ENCODE results near the gene ABHD16B.
A peak's percentile ranks its signal among the peaks of the same experiment; 100 is the strongest.

The ABHD16B gene

DNA sequence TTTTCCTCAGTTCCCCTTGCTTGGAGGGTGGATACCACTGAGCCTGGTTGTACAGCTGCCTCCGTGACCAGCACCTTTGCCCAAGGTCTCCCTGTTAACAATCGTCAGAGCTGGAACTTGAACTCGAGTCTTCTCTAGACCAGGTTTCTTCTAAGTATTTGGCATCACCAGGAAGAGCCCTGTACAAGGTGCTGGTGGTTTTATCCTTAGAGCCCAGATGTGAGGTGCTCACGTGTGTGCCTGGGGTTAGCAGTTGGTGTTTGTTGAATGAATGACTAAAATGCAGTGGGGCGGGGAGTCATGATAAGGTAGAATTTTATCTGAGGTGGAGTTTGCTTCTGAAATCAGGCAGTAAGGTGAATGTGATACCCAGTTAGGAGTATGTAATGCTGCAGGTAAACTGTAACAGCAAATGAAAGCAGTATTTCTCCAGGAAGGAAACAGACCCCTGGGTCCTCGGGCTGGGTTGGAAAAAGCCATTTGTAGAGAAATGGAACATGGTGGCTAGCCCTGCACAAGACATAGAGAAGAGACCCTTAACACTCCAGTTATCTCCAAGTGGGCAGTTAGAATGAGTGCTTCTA is 36.8 kb downstream of the ABHD16B start:
- DNase-seq = no peak

- DNase-seq = peak in 1 of 2 donors; percentile 29
These were observed 37.7 kb downstream of the ABHD16B start for GRCh38 chr20:63898882-63899558.

DNA sequence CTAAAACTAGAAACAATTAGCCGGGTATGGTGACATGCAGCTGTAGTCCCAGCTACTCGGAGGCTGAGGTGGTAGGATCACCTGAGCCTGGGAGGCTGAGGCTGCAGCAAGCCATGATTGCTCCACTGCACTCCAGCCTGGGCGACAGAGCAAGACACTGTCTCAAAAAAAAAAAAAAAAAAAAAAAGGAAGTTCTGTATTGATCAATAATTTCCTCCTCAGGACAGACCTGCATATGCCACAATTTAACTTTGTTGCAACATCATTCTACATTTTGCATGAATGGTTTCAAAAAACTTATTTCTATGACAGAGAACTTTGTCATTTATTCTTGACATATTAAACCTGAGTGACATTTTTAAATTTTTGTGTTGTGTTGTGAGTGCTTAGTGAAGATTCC is 39.1 kb downstream of the ABHD16B start:
- DNase-seq = no peak

DNA sequence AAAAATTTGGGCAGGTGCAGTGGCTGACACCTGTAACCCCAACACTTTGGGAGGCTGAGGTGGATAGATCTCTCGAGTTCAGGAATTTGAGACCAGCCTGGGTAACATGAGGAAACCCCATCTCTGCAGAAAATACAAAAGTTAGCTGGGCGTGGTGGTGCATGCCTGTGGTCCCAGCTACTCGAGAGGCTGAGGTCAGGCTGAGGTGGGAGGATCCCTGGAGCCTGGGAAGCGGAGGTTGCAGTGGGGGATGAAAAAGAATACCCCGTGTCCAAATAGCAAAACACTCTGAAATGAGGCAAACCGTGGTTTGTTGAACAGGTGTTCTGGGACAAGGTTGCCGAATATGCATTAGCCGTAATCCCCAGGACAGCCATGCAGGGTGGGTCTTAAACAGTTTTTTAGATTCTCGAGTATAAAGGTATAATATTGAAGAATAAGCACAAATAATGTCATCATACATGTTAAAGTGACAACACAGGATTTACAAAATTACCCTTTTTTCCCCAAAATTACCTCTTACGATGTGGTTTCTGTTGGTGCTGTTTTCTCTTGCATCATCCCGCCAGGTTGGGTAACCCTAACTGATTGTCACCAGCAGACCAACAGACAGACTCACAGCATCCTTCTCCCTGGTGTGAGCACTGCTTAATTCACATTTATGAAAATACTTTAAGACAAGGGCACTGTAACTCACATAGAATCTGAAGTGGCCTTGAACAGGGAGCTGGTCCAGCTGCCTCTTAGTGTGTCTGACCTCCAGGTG is 42.7 kb downstream of the ABHD16B start:
- DNase-seq = no peak

DNA sequence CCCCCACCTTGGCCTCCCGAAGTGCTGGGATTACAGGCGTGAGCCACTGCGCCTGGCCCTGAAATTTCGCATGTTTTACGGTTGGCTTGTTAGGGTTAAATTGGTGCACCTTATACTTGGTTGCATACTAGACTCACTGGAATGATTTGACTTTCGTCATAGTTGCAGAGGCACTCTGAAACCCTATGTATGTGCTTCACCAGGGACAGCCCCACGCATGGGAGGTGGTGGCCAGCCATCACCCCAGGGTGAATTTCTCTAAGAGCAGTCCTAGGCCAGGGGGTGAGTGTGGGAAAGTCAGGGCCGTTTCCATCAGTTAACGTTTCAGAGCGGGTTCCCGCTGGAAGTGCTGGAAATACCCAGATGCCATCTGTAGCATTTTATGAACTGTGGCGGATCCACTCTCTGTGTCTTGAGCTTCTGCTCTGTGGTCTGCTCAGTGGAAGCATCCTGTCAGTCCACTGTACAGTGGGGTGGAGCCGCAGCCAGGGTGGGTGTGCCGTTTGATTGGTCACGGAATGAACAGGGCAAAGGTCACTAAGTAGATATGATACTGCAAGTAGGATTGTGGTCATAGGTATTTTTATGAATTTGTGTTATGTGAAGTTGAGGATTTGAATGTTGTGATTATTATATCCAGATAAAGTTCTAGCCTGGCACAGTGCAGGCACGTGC is 46.8 kb downstream of the ABHD16B start:
- DNase-seq = no peak

DNA sequence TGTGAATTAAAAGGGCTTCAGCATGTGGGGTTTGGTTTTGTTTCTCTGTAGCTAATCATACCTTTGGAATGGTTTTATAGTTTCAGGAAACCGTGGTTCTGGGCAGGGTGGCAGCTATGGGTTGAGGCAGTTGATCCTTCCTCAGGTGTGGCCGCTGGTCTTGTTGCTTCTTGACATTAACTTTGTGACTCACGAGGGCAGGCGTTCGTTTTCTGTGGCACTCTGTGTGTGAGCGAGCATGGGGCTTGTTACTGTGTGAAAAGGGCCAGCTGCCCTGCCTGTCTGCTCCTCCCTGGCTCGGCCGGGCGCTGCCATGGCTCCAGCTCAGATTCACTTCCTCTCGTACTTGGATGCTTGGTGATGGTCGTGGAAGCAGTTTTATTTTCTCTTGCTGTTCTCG is 49.9 kb downstream of the ABHD16B start:
- DNase-seq = no peak

All from stimulated activated CD4-positive, alpha-beta T cell treated with anti-CD3 and anti-CD28 coated beads, Interleukin-2, amount 100 ng/mL, for 24 hours (primary cell).